D721Med (cell line): ENCODE data around the gene FAM110D.

Experiments
- DNase-seq: peaks from one replicate; pipeline ENCODE4 v3.0.0; 2011; ENCODE audit warnings: low spot score; ENCODE audit not compliant: insufficient read length
- FAIRE-seq: peaks from 2 replicates; lab custom pipeline; 2011; peaks lifted over from hg19 to GRCh38; lab: Jason Lieb, UNC
- CTCF ChIP-seq: IDR thresholded peaks from 2 replicates; pipeline ENCODE4 v1.5.1; 2012; ENCODE audit warnings: mild to moderate bottlenecking, control low read depth; ENCODE audit not compliant: insufficient read depth; ENCODE audit errors: missing control alignments

Gene FAM110D

GRCh38 chr1:26190373-26190987 is 31.6 kb downstream of the FAM110D start, which contains the start of gene CATSPER4:
Gene CATSPER4, plus strand, starts transcription at chr1:26190602. Its CDS starts 26 bp downstream, at chr1:26190628.
- peak; percentile 22 for TF ChIP-seq CTCF
- no peak for FAIRE-seq
- DNase-seq = no peak

DNA sequence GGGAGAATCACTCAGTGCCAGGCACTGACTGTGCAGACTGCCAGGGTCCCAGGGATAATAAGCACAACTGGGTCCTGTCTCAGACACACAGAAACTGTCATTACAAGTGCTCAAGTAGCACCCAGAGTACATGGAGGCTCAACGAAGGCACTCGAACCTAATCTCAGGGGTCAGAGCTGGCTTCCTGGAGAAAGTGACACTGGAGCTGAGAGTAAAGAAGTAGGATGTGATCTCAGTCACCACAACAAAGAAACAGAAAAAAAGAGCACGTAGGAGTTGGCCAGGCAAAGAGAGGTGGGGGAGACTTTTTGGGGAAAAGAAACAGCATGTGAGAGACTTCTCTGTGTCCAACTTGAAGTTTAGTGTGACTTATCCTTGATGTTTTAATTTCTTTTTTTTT is 32.9 kb downstream of the FAM110D start:
- no peak for TF ChIP-seq CTCF
- DNase-seq = no peak
- no peak for FAIRE-seq

DNA sequence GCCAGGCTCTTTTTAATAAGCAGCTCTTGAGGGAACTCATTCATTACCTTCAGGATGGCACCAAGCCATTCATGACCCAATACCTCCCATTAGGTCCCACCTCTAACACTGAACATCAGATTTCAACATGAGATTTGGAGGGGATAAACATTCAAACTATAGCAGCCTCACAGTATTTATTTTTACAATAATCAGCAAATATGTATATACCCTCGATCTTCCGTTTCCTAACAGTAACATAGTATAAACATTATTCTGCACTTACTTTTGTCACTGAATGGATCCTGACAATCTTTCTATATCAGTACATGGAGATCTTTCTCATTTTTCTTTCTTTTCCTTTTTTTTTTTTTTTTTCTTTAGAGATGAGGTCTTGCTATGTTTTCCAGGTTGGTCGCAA is 36.9 kb downstream of the FAM110D start:
- no peak for DNase-seq
- TF ChIP-seq CTCF = no peak
- FAIRE-seq = no peak

DNA sequence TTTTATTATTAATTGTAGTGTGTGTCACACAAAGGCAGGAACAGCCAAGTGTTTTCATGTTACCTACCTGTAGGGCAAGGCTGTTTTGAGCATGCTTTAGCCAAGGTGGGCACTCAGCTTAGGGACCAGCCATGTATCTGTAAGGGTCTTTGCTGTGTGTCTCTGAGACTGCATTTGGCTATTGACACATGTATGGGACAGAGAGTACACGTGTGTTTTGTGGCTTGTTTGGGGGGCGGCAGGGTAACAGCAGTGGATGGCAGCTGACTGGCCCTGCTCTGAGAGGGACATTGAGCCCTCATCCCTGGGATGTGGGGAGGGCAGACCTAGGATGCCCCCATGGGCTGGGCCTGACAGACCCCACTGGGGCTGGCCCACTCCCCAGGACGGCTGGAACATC is 38.4 kb downstream of the FAM110D start:
- DNase-seq (no peak), FAIRE-seq (no peak)
- no peak for TF ChIP-seq CTCF

- no peak for FAIRE-seq
- TF ChIP-seq CTCF = no peak
- no peak for DNase-seq
Observed at GRCh38 chr1:26197813-26198212, 38.9 kb downstream of the FAM110D start.

DNA sequence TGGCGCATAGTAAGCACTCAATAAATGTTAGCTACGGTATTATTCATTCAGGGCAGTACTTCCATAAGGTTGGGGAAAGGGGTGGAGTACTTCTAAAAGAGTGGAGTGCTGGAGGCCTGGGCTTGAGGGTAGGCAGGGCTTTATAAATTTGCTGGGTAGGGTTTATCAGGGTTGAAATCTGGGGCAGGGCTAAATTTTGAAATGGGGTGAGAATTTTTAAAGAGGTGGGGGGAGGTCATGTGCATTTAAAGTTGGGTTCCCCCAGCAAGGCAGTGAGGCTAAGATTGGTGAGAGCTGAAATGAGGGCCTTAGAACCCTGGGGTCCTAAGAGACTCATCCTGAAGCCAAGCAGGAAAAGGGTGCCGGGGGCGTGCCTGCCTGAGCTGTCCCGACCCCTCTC is 41.5 kb downstream of the FAM110D start:
- DNase-seq = no peak
- FAIRE-seq = no peak
- TF ChIP-seq CTCF = no peak

DNA sequence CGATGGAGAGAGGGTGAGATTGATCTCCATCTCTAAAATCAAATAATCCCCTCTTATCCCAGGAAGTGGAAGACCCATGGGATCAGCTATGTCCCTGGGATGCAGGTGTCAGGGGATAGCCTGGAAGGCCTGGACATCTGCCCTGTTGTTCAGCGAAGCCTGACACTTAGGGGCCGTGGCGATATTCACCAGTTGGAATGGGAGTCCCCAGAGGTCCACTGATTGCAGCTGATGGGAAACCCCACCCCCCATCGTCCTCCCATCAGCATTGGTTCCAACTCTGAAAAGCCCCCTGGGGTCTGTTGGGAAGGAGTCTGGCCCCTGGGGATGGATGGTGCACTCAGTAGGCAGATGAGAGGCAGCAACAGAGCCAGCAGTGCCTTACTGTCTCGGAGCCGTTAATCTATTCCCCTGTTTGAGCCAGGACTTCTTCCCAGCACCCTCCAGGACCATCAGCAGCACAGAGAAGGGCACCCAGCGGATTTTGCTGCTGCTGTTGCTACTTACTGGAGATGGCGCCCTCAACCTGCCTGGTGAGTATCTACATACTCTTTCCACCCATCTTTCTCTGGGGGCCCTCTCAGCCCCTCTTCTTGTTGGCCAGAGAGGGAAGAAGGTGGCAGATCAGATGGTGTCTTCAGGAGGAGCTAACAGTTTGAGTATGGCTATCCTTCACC is 44.9 kb downstream of the FAM110D start:
- no peak for TF ChIP-seq CTCF
- no peak for FAIRE-seq
- no peak for DNase-seq
